Omental fat pad (tissue), 4 donors: Measurements from ENCODE around the gene ECHS1. TPM values are rescaled to one million over a fixed set of nuclear protein-coding genes. Genes with fewer than 3 reads are reported as not detected.
"Not testable (repeated sequence)": the region's sequence is repeated elsewhere in the genome, so short reads cannot be mapped to it uniquely, and the experiment has no call there.

Source experiments
- ATAC-seq: fragments of 150-250 bp; one replicate; pipeline ENCODE4 v1.9.1; 2016; ENCODE audit warnings: mild to moderate bottlenecking, moderate library complexity; ENCODE audit not compliant: low FRiP score
- DNase-seq: peaks from one replicate; pipeline ENCODE4 v3.0.0-alpha.2; 2019; ENCODE audit warnings: low spot score
- total RNA-seq, 4 donors: library from RNA; depleted of rRNA; stranded (reverse); fragments of >200 nt; gene quantifications; one replicate each; pipeline ENCODE4 v1.1.0, GENCODE V29; 2016
- TF ChIP-seq, protein P1 (sequence below), 3 donors: fragments of 450-650 bp; IDR thresholded peaks; one replicate each; pipeline ENCODE4 v1.5.1; 2016 to 2017; ENCODE audit warnings: antibody characterized with exemption in 3 of 3, mild to moderate bottlenecking in 3 of 3, moderate library complexity in 2 of 3

Gene ECHS1
- total RNA-seq, 4 donors from 2014 or later, result 96.0 to 197 (median 138) TPM

DNA sequence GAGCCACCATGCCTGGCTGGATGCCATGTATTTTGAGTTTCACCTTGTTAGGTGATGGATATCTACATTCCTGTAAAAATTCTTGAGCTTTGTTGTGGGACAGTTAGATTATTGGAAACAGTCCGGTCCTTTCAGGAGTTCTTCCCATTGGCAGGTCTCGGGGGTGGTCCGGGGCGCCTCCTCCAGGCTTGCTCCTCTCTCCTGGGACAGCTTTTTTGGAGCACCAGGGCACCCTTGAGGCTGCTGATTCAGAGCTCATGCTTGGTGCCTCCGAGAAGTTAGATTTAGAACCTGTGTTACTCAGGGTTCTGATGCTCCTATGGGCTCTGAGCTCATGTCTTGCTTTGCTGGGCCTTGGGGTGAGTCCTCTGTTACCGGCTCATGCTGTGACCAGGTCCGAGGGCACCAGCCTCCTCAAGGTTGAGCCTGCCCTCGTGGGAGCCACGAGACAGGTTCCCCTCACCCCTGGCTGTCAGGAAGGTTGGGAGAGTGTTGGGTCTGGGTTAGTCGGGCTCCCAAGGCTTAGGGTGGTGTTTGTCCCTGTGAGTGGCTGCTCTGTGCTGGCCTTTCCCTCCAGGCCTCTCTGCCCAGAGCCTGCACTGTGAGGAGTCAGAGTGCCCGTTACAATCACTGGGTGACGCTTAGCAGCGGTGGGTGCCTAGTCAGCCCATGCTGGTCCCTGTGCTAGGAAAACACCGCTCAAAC is 45.3 kb upstream of the ECHS1 start:
- ATAC-seq, result no peak
- TF ChIP-seq, protein P1, sequence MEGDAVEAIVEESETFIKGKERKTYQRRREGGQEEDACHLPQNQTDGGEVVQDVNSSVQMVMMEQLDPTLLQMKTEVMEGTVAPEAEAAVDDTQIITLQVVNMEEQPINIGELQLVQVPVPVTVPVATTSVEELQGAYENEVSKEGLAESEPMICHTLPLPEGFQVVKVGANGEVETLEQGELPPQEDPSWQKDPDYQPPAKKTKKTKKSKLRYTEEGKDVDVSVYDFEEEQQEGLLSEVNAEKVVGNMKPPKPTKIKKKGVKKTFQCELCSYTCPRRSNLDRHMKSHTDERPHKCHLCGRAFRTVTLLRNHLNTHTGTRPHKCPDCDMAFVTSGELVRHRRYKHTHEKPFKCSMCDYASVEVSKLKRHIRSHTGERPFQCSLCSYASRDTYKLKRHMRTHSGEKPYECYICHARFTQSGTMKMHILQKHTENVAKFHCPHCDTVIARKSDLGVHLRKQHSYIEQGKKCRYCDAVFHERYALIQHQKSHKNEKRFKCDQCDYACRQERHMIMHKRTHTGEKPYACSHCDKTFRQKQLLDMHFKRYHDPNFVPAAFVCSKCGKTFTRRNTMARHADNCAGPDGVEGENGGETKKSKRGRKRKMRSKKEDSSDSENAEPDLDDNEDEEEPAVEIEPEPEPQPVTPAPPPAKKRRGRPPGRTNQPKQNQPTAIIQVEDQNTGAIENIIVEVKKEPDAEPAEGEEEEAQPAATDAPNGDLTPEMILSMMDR (IDR thresholded peaks at IDR 0.05), result no peak
- DNase-seq, result no peak

DNA sequence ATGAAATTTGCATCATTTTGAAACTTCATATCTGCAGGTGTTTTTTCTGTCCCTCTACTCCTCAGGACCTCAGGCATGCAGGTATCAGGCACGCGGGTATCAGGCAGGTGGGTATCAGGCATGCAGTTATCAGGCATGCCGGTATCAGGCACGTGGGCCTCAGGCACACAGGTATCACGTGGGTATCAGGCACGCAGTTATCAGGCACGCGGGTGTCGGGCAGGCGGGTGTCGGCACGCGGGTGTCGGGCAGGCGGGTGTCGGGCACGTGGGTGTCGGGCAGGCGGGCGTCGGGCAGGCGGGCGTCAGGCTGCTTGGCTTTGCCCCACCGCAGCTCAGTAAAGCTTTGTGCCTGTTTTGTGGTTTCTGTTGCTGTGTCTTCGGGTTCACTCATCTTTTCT is 42.6 kb upstream of the ECHS1 start:
- ATAC-seq, result no peak

DNA sequence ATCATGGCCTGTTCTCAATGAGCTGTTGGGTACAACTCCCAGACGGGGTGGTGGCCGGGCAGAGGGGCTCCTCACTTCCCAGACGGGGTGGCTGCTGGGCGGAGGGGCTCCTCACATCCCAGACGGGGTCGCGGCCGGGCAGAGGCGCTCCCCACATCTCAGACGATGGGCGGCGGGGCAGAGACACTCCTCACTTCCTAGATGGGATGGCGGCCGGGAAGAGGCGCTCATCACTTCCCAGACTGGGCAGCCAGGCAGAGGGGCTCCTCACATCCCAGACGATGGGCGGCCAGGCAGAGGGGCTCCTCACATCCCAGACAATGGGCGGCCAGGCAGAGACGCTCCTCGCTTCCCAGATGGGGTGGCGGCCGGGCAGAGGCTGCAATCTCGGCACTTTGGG is 41.2 kb upstream of the ECHS1 start:
- DNase-seq, ATAC-seq: not testable (repeated sequence)

More for the DNA sequence above, 42.6 kb upstream of the ECHS1 start:
- TF ChIP-seq, protein P1 (IDR thresholded peaks at IDR 0.05), result no peak
- no peak for DNase-seq

DNA sequence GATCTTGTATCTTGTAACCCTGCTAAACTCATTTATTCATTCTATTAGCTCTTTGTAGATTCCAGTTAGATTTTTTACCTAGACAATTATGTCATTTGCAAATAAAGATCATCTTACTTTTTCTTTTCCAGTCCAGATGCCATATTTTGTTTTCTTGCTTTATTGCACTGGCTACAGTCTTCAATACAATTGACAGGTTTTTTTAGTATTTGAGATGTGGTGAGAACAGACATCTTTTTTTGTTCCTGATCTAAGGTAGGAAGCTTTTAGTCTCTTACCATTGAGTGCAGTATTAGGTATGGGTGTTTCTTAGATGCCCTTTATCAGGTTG is 39.2 kb upstream of the ECHS1 start:
- DNase-seq (no peak), ATAC-seq (no peak)
- TF ChIP-seq, protein P1 (IDR thresholded peaks at IDR 0.05), result no peak

DNA sequence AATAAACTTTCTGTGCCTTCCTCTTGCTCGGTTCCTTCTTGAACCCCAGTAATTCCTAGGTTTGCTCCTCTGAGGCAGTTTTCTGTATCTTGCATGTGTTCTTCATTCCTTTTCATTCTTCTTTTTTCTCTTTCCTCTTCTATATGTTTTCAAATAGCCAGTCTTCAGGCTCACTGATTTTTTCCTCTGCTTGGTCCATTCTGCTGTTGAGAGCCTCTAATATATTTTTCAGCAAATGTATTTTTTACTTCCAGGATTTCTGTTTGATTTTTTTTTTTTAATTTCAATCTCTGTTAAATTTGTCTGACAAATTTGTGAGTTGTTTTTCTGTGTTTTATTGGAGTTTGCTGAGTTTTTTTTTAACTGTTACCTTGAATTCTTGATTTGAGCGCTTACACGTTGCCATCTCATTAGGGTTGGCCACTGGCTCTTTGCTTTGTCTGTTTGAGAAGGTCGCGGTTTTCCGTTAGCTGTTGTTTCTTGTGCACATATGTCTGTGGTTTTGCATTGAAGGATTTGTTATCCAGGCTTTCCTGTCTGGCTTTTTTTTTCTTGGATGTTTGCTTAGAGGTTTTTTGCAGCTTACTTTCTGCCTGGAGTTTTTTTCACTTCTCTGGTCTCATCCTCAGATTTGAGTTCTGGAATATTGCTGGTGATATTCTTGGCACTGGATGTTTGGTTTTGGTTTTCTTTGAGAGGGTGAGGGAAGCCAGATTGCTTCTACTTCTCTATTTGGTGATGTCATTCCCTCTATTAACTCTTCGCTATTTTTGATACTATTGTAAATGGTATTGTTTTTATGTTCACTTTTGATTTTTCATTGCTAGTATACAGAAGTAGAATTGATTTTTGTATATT is 38.6 kb upstream of the ECHS1 start:
- TF ChIP-seq, protein P1 (IDR thresholded peaks at IDR 0.05), result no peak
- ATAC-seq, result no peak
- DNase-seq, result no peak

DNA sequence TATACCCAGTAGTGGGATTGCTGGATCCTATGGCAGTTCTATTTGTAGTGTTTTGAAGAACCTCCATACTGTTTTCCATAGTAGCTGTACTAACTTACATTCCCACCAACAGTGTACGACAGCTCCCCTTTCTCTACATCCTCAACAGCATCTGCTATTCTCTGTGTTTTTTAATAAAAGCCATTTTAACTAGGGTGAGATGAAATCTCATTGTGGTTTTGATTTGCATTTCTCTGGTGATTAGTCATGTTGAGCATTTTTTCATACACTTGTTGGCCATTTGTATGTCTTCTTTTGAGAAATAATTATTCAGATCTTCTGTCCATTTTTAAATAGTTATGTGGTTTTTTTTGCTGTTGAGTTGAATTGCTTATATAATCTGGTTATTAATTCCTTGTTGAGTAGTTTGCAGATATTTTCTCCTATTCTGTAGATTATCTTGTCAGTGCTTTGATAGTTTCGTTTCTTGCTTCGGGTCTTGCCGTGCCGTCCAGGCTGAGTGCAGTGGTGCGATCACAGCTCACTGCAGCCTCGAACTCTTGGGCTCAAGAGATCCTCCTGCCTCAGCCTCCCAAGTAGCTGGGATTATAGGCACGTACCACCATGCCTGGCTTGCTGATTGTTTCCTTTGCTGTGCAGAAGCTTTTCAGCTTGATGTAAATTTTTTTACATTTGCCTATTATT is 32.8 kb upstream of the ECHS1 start:
- DNase-seq (no peak), ATAC-seq (no peak)
- TF ChIP-seq, protein P1 (IDR thresholded peaks at IDR 0.05), result no peak

DNA sequence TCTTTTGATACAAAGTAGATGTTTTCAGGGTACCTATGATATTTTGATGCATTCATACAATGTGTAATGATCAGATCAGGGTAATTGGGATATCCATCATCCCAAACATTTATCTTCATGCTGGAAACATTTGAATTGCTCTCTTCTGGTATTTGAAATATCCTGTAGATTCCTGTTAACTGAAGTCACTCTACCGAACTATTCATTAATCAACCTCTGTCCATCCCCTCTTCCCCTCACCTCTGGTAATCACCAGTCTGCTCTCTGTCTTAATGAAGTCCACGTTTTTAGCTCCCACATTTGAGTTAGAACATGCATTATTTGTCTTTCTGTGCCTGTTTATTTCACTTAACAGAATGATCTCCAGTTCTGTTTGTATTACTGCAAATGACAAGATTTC is 32.1 kb upstream of the ECHS1 start:
- ATAC-seq, result no peak
- no peak for DNase-seq
- TF ChIP-seq, protein P1 (IDR thresholded peaks at IDR 0.05), result no peak
